HG03045 (cell line): ENCODE data around the gene LIG4.

Experiments used
- ATAC-seq: cut with Tn5 transposase; IDR thresholded peaks from one replicate; pipeline ENCODE4 v1.9.1; 2021; ENCODE audit warnings: mild to moderate bottlenecking, moderate library complexity; ENCODE audit not compliant: unreplicated experiment

LIG4 gene

DNA sequence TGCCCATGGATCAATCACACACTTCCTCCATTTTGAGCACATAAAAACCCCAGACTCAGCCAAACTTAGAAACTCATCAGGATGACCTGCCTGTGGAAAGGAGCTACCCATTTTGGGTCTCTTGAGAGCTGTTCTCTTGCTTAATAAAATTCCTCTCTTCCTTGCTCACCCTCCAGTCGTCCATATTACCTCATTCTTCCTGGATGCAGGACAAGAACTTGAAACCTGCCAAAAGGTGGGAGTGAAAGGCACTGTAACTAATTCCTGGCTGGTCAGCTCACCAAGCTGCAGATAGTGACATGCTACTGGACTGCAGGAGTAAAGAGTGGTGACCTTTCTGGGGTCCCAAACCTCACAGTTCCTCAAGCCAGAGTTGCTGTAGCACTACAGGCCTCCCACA is 20.2 kb downstream of the LIG4 start:
- no peak for ATAC-seq

DNA sequence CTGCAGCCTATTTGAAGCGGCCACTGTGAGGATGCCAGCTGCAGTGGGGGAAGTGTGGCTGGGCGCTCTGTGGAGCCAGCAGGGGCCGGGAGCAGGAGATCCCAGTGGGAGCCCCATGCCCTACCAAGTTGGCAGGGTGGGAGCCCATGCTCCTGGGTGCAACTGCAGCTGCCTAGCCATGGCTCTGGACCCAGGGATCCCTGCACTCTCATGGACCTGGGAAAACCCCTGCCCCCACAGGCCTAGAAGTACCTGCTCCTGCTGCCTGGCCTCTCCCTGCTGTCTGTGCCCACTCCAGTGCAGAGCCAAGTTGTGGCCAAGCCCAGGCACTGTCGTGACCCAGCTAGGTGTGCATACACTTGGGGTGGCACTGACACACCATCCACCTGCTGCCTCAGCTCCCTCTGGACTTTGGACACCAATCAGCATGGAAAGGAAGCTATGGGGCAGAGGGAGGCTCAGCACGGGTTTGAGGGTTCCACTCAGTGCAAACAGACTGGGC is 20.9 kb downstream of the LIG4 start:
- no peak for ATAC-seq

DNA sequence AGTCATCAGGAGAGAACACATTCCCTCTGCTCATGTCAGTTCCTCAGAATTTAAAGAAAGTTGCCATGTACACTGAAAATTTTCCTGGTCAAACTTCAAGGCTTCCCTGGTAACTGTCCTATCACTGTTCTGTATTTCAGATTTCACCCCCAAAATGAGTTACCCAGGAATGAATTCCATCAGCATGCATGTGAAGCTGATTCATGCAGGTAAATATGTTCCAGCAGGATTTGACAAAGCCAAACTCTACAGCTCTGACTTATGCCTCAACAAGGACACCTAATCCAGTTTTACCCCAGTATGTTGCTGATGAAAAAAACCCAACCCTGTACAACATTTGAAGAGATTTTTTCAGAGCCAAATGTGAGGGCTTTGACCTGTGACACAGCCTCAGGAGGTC is 21.5 kb downstream of the LIG4 start:
- no peak for ATAC-seq

DNA sequence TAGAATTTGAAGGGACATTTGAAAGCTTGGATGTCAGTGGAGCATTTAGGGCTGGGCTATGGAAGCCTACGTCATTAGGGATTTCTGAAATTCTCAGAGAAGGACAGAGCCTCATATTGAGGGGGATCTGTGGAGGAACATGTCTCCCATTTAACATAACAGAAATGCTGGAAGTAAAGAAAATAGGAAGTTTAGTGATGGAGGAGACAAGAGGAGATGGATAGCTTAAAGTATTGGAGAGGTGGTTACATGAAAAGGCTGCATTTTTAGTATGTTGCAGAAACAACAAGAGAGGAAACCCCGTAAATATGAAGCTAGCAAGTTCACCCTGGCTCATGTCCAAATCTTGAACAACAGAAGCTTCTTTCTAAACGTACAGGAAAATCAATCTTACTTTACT is 24.4 kb downstream of the LIG4 start:
- no peak for ATAC-seq

DNA sequence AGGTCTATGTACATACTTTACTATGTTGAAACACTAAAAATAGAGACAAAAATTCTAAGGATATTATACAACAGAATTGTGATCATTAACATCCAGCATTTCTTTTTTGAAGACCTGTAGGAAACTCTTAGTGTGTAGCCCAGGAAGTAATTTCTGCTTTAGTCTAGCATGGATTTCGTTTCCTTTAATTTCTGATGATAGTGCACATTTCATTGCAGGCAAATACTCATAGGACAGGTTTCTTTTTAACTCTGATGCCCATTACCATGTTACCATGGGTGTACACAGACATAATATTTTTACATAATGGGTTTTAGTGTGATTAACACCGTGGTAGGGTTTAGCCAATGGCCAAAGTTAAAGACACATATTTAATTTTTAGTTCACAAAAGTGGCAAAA is 27.1 kb downstream of the LIG4 start:
- ATAC-seq, result no peak

DNA sequence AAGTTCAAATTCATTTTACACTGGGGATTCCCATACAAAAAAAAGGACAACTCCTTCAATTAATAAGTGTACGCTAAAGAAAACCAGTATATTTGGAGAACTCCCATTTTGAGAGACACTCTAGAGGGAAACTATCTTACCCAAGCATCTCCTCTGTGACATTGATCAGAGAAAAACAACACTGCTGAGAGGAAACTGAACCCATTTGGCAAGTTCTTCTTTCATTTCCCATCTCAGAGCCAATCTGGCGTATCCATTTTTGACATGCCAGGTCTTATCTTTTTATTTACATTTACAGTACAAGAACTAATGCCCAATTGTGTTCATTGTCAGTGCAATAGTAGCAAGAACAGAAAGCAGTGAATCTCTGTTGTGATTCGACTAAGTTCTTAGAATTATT is 30.1 kb downstream of the LIG4 start:
- ATAC-seq, result no peak

DNA sequence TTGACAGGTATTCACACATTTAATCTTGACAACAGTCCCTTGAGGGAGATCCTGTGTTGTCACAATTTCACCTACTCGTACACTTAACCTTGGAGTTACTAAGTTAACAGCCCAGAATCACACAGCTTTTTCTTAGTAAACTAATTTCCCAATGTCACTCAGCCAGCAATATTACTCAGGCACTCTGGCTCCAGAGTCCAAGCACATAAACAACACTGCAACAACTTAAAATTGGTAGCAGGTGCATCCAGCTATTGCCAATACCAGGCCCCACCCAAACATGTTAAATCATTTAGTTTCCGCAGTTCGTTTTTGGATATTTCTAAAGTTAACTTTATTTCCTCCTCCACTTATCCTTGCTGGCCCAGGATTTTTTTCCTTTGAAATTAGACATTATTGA is 32.7 kb downstream of the LIG4 start:
- ATAC-seq, result no peak

DNA sequence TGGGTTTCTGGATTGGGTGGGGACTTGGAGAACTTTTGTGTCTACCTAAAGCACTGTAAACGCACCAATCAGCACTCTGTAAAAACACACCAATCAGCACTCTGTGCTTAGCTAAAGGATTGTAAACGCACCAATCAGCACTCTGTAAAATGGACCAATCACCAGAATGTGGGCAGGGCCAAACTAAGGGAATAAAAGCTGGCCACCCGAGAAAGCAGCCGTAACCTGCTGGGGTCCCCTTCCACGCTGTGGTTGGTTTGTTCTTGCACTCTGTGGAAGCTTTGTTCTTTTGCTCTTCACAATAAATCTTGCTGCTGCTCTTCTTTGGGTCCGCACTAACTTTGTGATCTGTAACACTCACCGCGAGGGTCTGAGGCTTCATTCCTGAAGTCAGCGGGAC is 37.3 kb downstream of the LIG4 start:
- ATAC-seq, result no peak

DNA sequence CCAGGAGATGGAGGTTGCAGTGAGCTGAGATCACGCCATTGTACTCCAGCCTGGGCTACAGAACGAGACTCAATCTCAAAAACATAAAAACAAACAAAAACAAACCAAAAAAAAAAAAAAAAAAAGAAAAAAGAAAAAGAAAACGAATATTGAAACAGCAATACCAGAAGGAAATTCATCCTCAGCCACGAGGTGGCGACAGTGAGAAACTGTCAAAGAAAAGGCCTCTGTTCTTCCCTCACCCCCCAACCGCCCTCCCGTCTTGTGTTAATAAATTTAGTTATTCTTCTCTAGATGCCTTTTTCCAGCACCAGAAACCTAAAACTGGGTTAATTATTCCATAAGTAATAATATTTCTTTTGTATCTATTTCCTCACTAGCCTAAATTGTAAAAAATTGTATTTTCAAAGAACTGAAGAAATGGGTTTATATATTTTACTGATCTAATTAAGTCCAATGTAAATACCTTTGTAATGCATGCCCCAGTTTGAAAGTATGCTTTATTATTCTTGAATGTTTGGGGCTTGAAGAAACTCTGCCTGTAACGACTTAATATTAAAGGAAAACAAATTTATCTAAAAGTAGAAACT is 38.6 kb downstream of the LIG4 start:
- ATAC-seq, result no peak

DNA sequence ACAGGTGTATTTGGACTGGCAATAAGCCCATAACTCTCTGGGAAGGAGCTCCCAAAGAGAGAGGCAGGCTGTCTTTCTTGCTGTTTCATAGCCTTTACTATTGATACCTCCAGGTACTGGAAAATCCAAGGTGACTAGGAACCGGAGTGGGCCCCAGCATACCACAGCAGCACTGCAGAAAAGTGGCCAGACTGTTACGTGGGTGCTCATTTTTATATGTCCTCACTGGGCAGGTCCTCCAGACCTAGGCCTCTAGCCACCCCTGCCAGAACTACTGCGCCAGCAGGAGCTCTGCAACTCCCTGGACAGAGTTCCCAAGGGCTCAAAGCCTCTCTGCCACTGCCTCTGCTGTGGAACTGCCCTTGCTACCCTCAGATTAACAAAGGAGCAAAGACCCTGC is 46.4 kb downstream of the LIG4 start:
- ATAC-seq, result no peak

DNA sequence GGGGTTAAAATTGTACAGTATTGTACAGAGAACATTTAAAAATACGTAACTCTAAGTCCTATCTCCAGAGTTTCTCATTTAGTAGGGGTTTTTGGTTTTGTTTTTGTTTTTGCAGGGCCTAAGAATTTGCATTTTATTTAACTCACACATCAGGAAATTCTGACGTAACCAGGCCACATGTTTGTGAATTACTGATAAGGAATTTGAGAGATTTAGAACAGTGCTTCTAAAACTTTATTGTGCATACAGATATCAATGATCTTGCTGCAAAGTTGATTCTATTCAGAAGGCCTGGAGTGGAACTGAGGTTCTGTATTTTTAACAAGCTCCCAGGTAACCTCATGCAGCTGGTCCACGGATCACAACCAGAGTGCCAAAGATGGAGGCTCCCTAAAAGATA is 49.3 kb downstream of the LIG4 start:
- no peak for ATAC-seq

DNA sequence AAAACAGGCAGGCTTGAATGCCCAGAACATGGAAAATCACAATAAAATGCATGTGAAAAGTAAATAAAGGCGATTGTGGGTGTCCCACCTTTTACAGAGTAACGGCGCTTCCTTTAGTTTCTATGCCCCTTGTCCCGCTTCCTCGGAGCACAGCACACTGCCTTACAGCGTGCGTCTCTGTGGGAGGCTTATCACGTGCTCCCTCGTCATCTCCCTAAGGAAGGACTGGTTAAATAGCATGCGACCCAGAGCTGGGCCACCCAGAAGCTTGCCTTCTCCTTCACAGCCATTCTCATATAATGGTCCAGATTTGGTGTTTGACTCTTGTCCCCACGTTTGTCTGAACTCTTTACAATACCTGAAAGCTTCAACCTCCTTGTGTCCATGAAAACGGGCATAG is 56.6 kb downstream of the LIG4 start:
- ATAC-seq, result no peak
